ENCODE data around the gene PALLD. TPM values are rescaled to one million over a fixed set of nuclear protein-coding genes. Genes with fewer than 3 reads are reported as not detected.

The PALLD gene
- polyA plus RNA-seq, 1 donor (not counting 4 experiments of a cell fraction or from before 2014, with no cell fraction given): 136 TPM

DNA sequence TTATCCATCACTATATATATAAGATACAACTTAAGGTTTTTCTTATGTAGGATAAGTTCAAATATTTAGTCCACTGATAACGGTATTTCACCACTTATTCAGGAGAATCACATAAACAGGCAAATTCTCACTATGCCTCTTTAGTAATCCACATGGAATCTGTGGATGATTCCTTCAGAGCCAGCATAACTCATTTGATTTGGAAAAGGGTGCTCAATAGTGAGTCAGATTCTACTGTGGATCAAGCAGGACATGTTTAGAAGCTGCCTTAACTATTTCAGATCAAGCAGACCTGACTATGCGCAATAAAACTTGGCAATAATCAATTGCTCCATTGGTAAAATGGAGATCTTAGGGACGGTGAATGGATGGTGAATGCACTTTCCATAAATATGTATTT is 329.1 kb downstream of the PALLD start:
- Histone ChIP-seq H3K27ac (ENCODE audit: control insufficient read depth, insufficient read depth, low read length) (no peak overlapping the region), H3K79me2 (ENCODE audit: control insufficient read depth, insufficient read depth, low read length) (no peaks in the 10 kb centered on the region), H3K9me1 (ENCODE audit: control insufficient read depth, extremely low read depth, insufficient read depth, low read length) (no peaks in the 10 kb centered on the region), H2AFZ (ENCODE audit: control insufficient read depth, low read length) (no peak overlapping the region), H3K4me3 (ENCODE audit: control insufficient read depth in 2 of 3, extremely low read depth in 1 of 3, insufficient read depth in 2 of 3, low read depth in 1 of 3, low read length in 3 of 3) (no peak overlapping the region), H3K4me1 (ENCODE audit: control insufficient read depth, extremely low read depth, insufficient read depth, low read length) (peaks cover 1% of the 10 kb centered on the region), H3K9me3 (ENCODE audit: control insufficient read depth, low read depth, low read length) (no peaks in the 10 kb centered on the region), H3K36me3 (ENCODE audit: control insufficient read depth in 2 of 2, extremely low read depth in 1 of 2, insufficient read depth in 2 of 2, low read length in 2 of 2) (no peaks in the 10 kb centered on the region), H3K9ac (ENCODE audit: control insufficient read depth, extremely low read depth, insufficient read depth, low read length) (no peak overlapping the region), H4K20me1 (ENCODE audit: control insufficient read depth, extremely low read depth, insufficient read depth, low read length) (no peaks in the 10 kb centered on the region), H3K27me3 (ENCODE audit: control insufficient read depth, extremely low read depth, insufficient read depth, low read length) (no peaks in the 10 kb centered on the region), H3K4me2 (ENCODE audit: control insufficient read depth, extremely low read depth, insufficient read depth, low read depth, low read length) (no peak overlapping the region)
- DNase-seq (ENCODE audit: low read depth, low spot score): no peak
- no peak for TF ChIP-seq EZH2 (IDR thresholded peaks at IDR 0.05; ENCODE audit: low read length)
- TF ChIP-seq, protein P1, sequence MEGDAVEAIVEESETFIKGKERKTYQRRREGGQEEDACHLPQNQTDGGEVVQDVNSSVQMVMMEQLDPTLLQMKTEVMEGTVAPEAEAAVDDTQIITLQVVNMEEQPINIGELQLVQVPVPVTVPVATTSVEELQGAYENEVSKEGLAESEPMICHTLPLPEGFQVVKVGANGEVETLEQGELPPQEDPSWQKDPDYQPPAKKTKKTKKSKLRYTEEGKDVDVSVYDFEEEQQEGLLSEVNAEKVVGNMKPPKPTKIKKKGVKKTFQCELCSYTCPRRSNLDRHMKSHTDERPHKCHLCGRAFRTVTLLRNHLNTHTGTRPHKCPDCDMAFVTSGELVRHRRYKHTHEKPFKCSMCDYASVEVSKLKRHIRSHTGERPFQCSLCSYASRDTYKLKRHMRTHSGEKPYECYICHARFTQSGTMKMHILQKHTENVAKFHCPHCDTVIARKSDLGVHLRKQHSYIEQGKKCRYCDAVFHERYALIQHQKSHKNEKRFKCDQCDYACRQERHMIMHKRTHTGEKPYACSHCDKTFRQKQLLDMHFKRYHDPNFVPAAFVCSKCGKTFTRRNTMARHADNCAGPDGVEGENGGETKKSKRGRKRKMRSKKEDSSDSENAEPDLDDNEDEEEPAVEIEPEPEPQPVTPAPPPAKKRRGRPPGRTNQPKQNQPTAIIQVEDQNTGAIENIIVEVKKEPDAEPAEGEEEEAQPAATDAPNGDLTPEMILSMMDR (optimal IDR thresholded peaks at IDR 0.05 in 1 of 3, IDR thresholded peaks at IDR 0.05 in 1 of 3, conservative IDR thresholded peaks at IDR 0.05 in 1 of 3; ENCODE audit: extremely low read depth in 1 of 3, insufficient read depth in 2 of 3, low read length in 3 of 3): no peak
- FAIRE-seq: no peak
- dilution Hi-C loops (cut with MboI; ENCODE audit: extremely low pct_ligation_motif_present, low sequenced_read_pairs): no loop called here

DNA sequence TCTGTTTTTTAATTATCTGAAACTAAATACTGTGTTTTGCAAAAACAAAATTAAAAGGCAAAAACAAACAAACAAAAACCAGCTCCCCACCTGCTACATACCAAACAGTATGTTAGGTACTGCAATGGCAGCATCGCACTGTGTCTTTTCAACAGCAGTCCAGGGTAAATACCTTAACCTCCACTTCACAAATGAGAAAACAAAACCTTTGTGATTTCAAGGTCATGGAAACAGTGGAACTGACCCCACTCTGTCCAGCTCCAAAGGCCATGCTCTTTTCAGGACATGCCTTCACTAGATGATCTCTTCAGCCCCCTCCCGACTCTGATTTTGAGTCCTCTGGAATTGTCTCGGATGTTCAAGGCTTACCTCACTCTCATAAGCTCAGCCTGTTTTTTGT is 329.8 kb downstream of the PALLD start:
- Histone ChIP-seq H3K9me3 (ENCODE audit: control insufficient read depth, low read depth, low read length) (no peaks in the 10 kb centered on the region), H4K20me1 (ENCODE audit: control insufficient read depth, extremely low read depth, insufficient read depth, low read length) (no peaks in the 10 kb centered on the region), H2AFZ (ENCODE audit: control insufficient read depth, low read length) (no peak overlapping the region), H3K4me1 (ENCODE audit: control insufficient read depth, extremely low read depth, insufficient read depth, low read length) (peaks cover 8% of the 10 kb centered on the region), H3K4me2 (ENCODE audit: control insufficient read depth, extremely low read depth, insufficient read depth, low read depth, low read length) (no peak overlapping the region), H3K36me3 (ENCODE audit: control insufficient read depth in 2 of 2, extremely low read depth in 1 of 2, insufficient read depth in 2 of 2, low read length in 2 of 2) (no peaks in the 10 kb centered on the region), H3K9me1 (ENCODE audit: control insufficient read depth, extremely low read depth, insufficient read depth, low read length) (no peaks in the 10 kb centered on the region), H3K9ac (ENCODE audit: control insufficient read depth, extremely low read depth, insufficient read depth, low read length) (no peak overlapping the region), H3K27me3 (ENCODE audit: control insufficient read depth, extremely low read depth, insufficient read depth, low read length) (no peaks in the 10 kb centered on the region), H3K79me2 (ENCODE audit: control insufficient read depth, insufficient read depth, low read length) (no peaks in the 10 kb centered on the region), H3K4me3 (ENCODE audit: control insufficient read depth in 2 of 3, extremely low read depth in 1 of 3, insufficient read depth in 2 of 3, low read depth in 1 of 3, low read length in 3 of 3) (no peak overlapping the region), H3K27ac (ENCODE audit: control insufficient read depth, insufficient read depth, low read length) (no peak overlapping the region)
- DNase-seq (ENCODE audit: low read depth, low spot score) (no peak), FAIRE-seq (no peak)
- dilution Hi-C loops (cut with MboI; ENCODE audit: extremely low pct_ligation_motif_present, low sequenced_read_pairs): no loop called here
- TF ChIP-seq, protein P1 (optimal IDR thresholded peaks at IDR 0.05 in 1 of 3, IDR thresholded peaks at IDR 0.05 in 1 of 3, conservative IDR thresholded peaks at IDR 0.05 in 1 of 3; ENCODE audit: extremely low read depth in 1 of 3, insufficient read depth in 2 of 3, low read length in 3 of 3): no peak
- TF ChIP-seq EZH2 (IDR thresholded peaks at IDR 0.05; ENCODE audit: low read length): no peak

Measured in keratinocyte (primary cell).